OCI-LY1 (cell line): ENCODE measurements around the gene C1orf226.

Experiments used
- H2AFZ ChIP-seq: fragments of 200-600 bp; sonication (generic), shearing (Covaris generic); 2 replicates; pipeline ENCODE4 v1.6.0; 2014; ENCODE audit warnings: antibody characterized with exemption, mild to moderate bottlenecking, low read length
- H3F3A ChIP-seq: fragments of 200-600 bp; sonication (generic), shearing (Covaris generic); 2 replicates; pipeline ENCODE4 v1.6.0; 2014; ENCODE audit warnings: mild to moderate bottlenecking, antibody characterized with exemption, low read length, moderate library complexity; ENCODE audit not compliant: insufficient read depth
- H3K27ac ChIP-seq: fragments of 200-600 bp; sonication (generic); 2 replicates; pipeline ENCODE4 v1.5.1; 2014; ENCODE audit warnings: low read length, mixed run types, mild to moderate bottlenecking, low read depth; ENCODE audit not compliant: poor library complexity, severe bottlenecking
- H3K27me3 ChIP-seq: fragments of 200-600 bp; sonication (generic); 2 replicates; pipeline ENCODE4 v1.6.0; 2014; ENCODE audit warnings: antibody characterized with exemption, mild to moderate bottlenecking, low read length, moderate library complexity; ENCODE audit not compliant: insufficient read depth
- H3K36me3 ChIP-seq: fragments of 200-600 bp; sonication (generic); 2 replicates; pipeline ENCODE4 v1.6.1; 2014; ENCODE audit warnings: mild to moderate bottlenecking, antibody characterized with exemption, low read length, moderate library complexity, mixed read lengths; ENCODE audit not compliant: insufficient read depth
- H3K4me1 ChIP-seq: fragments of 200-600 bp; sonication (generic); 2 replicates; pipeline ENCODE4 v1.5.1; 2014; ENCODE audit warnings: mild to moderate bottlenecking, low read length, moderate library complexity; ENCODE audit not compliant: insufficient read depth, severe bottlenecking
- H3K4me2 ChIP-seq: fragments of 200-600 bp; sonication (generic), shearing (Covaris generic); 2 replicates; pipeline ENCODE4 v1.6.1; 2014; ENCODE audit warnings: low read length
- H3K4me3 ChIP-seq: fragments of 200-600 bp; sonication (generic); 2 replicates; pipeline ENCODE4 v1.5.1; 2014; ENCODE audit warnings: low read length, low read depth, mild to moderate bottlenecking, mixed read lengths; ENCODE audit not compliant: poor library complexity, severe bottlenecking
- H3K79me2 ChIP-seq: fragments of 200-600 bp; shearing (Covaris generic); 2 replicates; pipeline ENCODE4 v1.6.1; 2016; ENCODE audit warnings: mixed run types, low read length, mixed read lengths; ENCODE audit not compliant: insufficient read depth
- H3K9ac ChIP-seq: fragments of 200-600 bp; sonication (generic), shearing (Covaris generic); 2 replicates; pipeline ENCODE4 v1.6.1; 2014; ENCODE audit warnings: mild to moderate bottlenecking, low read length, mixed read lengths
- H3K9me2 ChIP-seq: fragments of 200-600 bp; sonication (generic), shearing (Covaris generic); 2 replicates; pipeline ENCODE4 v1.6.1; 2014; ENCODE audit warnings: low read depth, mild to moderate bottlenecking, low read length, mixed read lengths
- H3K9me3 ChIP-seq: fragments of 200-600 bp; shearing (Covaris generic); 2 replicates; pipeline ENCODE4 v1.6.1; 2014; ENCODE audit warnings: low read length, mixed read lengths
- H4K20me1 ChIP-seq: fragments of 200-600 bp; sonication (generic), shearing (Covaris generic); 2 replicates; pipeline ENCODE4 v1.6.0; 2016; ENCODE audit warnings: mild to moderate bottlenecking, low read length; ENCODE audit not compliant: insufficient read depth
- CTCF ChIP-seq: fragments of 200-600 bp; sonication (generic), shearing (Covaris generic); IDR thresholded peaks from 2 replicates; pipeline ENCODE4 v1.5.1; 2017; ENCODE audit warnings: mild to moderate bottlenecking, antibody characterized with exemption, low read length, moderate library complexity, mixed read lengths
- EZH2 ChIP-seq: fragments of 200-600 bp; sonication (generic), shearing (Covaris generic); IDR thresholded peaks from 2 replicates; pipeline ENCODE4 v1.8.0; 2017; ENCODE audit warnings: borderline replicate concordance, mixed run types, mild to moderate bottlenecking, antibody characterized with exemption, low read length, moderate library complexity, mixed read lengths

The C1orf226 gene

GRCh38 chr1:162368451-162368850 lies 13.1 kb upstream of the C1orf226 start:
- no peak for TF ChIP-seq CTCF
- no peak for TF ChIP-seq EZH2
- Histone ChIP-seq H3F3A (no peaks in the 10 kb centered on the region), H3K27me3 (peaks cover 4% of the 10 kb centered on the region; the same call in 1 of the 2 replicates), H3K9ac (no peak overlapping the region), H3K4me3 (no peak overlapping the region), H3K9me3 (no peaks in the 10 kb centered on the region), H3K9me2 (no peaks in the 10 kb centered on the region), H3K36me3 (no peaks in the 10 kb centered on the region), H3K4me2 (no peak overlapping the region), H2AFZ (no peak overlapping the region), H4K20me1 (no peaks in the 10 kb centered on the region), H3K27ac (no peak overlapping the region), H3K4me1 (no peaks in the 10 kb centered on the region), H3K79me2 (no peaks in the 10 kb centered on the region)

- Histone ChIP-seq H3K9ac (no peak overlapping the region), H3K27ac (no peak overlapping the region), H3K4me3 (no peak overlapping the region), H3K79me2 (no peaks in the 10 kb centered on the region), H3K9me2 (no peaks in the 10 kb centered on the region), H3F3A (no peaks in the 10 kb centered on the region), H3K9me3 (no peaks in the 10 kb centered on the region), H4K20me1 (no peaks in the 10 kb centered on the region), H3K4me2 (no peak overlapping the region), H3K27me3 (peaks cover 4% of the 10 kb centered on the region; the same call in 1 of the 2 replicates), H2AFZ (no peak overlapping the region), H3K36me3 (no peaks in the 10 kb centered on the region), H3K4me1 (no peaks in the 10 kb centered on the region)
- no peak for TF ChIP-seq EZH2
- no peak for TF ChIP-seq CTCF
Observed at GRCh38 chr1:162369571-162369970, 12.0 kb upstream of the C1orf226 start.

- H2AFZ ChIP-seq: no peak overlapping the region
- no peaks in the 10 kb centered on the region for H3K9me3 ChIP-seq
- no peak overlapping the region for H3K9ac ChIP-seq
- TF ChIP-seq EZH2: no peak
- no peak for TF ChIP-seq CTCF
- H3K27me3 ChIP-seq: peaks cover 4% of the 10 kb centered on the region; the same call in 1 of the 2 replicates
- H3F3A ChIP-seq: no peaks in the 10 kb centered on the region
- no peak overlapping the region for H3K4me3 ChIP-seq
- no peak overlapping the region for H3K27ac ChIP-seq
- no peak overlapping the region for H3K4me2 ChIP-seq
- H3K36me3 ChIP-seq: no peaks in the 10 kb centered on the region
- no peaks in the 10 kb centered on the region for H4K20me1 ChIP-seq
- no peaks in the 10 kb centered on the region for H3K9me2 ChIP-seq
- H3K79me2 ChIP-seq: no peaks in the 10 kb centered on the region
- H3K4me1 ChIP-seq: no peaks in the 10 kb centered on the region
Observed at GRCh38 chr1:162370161-162370560, 11.4 kb upstream of the C1orf226 start.
